H1 (cell line): ENCODE data around the gene WDR3. TPM values are rescaled to one million over a fixed set of nuclear protein-coding genes. Genes with fewer than 3 reads are reported as not detected.

ENCODE experiments used
- CTCF ChIA-PET: fragments of 300-600 bp; sonication (Branson Sonifier 250); formaldehyde crosslinking; loops from one replicate; lab custom pipeline; 2021; ENCODE audit not compliant: partially characterized antibody; lab: Charles Lee
- POLR2A ChIA-PET: fragments of 300-600 bp; sonication (Branson Sonifier 250); formaldehyde crosslinking; loops from one replicate; lab custom pipeline; 2021; ENCODE audit warnings: inconsistent platforms; ENCODE audit not compliant: partially characterized antibody; lab: Charles Lee
- DNase-seq, 2 experiments: peaks; one replicate each; pipeline versions ENCODE4 v3.0.0 to v3.0.0-alpha.2; 2010 to 2022; ENCODE audit warnings: low spot score in 2 of 2, low read depth in 1 of 2, mixed read lengths in 1 of 2
- FAIRE-seq: peaks from 2 replicates; lab custom pipeline; 2011; peaks lifted over from hg19 to GRCh38; lab: Jason Lieb, UNC
- H2AFZ ChIP-seq: 2 replicates; pipeline ENCODE4 v1.8.1; 2012; ENCODE audit warnings: low read length, inconsistent platforms
- H2AK5ac ChIP-seq: 2 replicates; pipeline ENCODE4 v1.6.1; 2013; ENCODE audit warnings: low read depth, low read length
- H2BK120ac ChIP-seq: replicated peaks from 2 replicates; pipeline ENCODE3; 2013; ENCODE audit warnings: low read depth, low read length, inconsistent platforms
- H2BK12ac ChIP-seq: 2 replicates; pipeline ENCODE4 v1.6.1; 2013; ENCODE audit warnings: low read depth, low read length
- H2BK15ac ChIP-seq: 2 replicates; pipeline ENCODE4 v1.6.1; 2013; ENCODE audit warnings: low read length
- H2BK20ac ChIP-seq: 2 replicates; pipeline ENCODE4 v1.6.1; 2013; ENCODE audit warnings: low read length
- H2BK5ac ChIP-seq: 2 replicates; pipeline ENCODE4 v1.6.1; 2013; ENCODE audit warnings: low read depth, low read length
- H3K14ac ChIP-seq: 2 replicates; pipeline ENCODE4 v1.6.1; 2013; ENCODE audit warnings: inconsistent platforms; ENCODE audit not compliant: insufficient read length
- H3K18ac ChIP-seq: 2 replicates; pipeline ENCODE4 v1.6.1; 2013; ENCODE audit warnings: low read length; ENCODE audit errors: extremely low read depth
- H3K23ac ChIP-seq: 2 replicates; pipeline ENCODE4 v1.6.1; 2013; ENCODE audit warnings: inconsistent platforms; ENCODE audit not compliant: insufficient read length
- H3K23me2 ChIP-seq: 2 replicates; pipeline ENCODE4 v1.6.1; 2013; ENCODE audit warnings: low read depth, low read length
- H3K27ac ChIP-seq: 2 replicates; pipeline ENCODE4 v1.6.1; 2011; ENCODE audit warnings: low read depth, low read length, inconsistent platforms
- H3K27me3 ChIP-seq, 4 experiments: replicated peaks in 1 of 4; 1 replicate in 1 of 4; 2 replicates in 3 of 4; pipeline versions ENCODE4 v1.6.1 to v1.8.1; 2011 to 2013; ENCODE audit warnings: low read length in 3 of 4, mild to moderate bottlenecking in 3 of 4, inconsistent platforms in 2 of 4, mixed read lengths in 2 of 4, moderate library complexity in 1 of 4; ENCODE audit not compliant: control insufficient read depth in 3 of 4, insufficient read depth in 3 of 4; ENCODE audit errors: extremely low read depth in 1 of 4
- H3K36me3 ChIP-seq, 4 experiments: 2 replicates each; pipeline versions ENCODE4 v1.6.1 to v1.8.1; 2011 to 2013; ENCODE audit warnings: mild to moderate bottlenecking in 4 of 4, low read length in 3 of 4, moderate library complexity in 2 of 4, control low read depth in 1 of 4, inconsistent platforms in 1 of 4; ENCODE audit not compliant: insufficient read depth in 4 of 4, control insufficient read depth in 2 of 4
- H3K4ac ChIP-seq: replicated peaks from 2 replicates; pipeline ENCODE3; 2013; ENCODE audit warnings: low read length, low read depth, mixed read lengths, inconsistent platforms; ENCODE audit not compliant: insufficient read length
- H3K4me1 ChIP-seq, 4 experiments: replicated peaks in 1 of 4; 1 replicate in 1 of 4; 2 replicates in 3 of 4; pipeline versions ENCODE4 v1.6.1 to v1.8.1; 2011 to 2013; ENCODE audit warnings: low read length in 3 of 4, inconsistent platforms in 2 of 4, mixed read lengths in 1 of 4; ENCODE audit not compliant: insufficient read depth in 4 of 4, control insufficient read depth in 3 of 4
- H3K4me2 ChIP-seq, 2 experiments: 2 replicates each; pipeline versions ENCODE4 v1.6.1 to v1.8.1; 2011 to 2013; ENCODE audit warnings: low read depth in 2 of 2, low read length in 2 of 2, control low read depth in 1 of 2, inconsistent platforms in 1 of 2, mild to moderate bottlenecking in 1 of 2; ENCODE audit not compliant: insufficient read depth in 1 of 2
- H3K4me3 ChIP-seq, 4 experiments: fragments of 200-600, 300-600 bp in 1 of 4; sonication (generic), shearing (Covaris generic), sonication (Bioruptor Twin) in 1 of 4; 2 replicates each; pipeline versions ENCODE4 v1.5.1 to v1.8.1; 2011 to 2016; ENCODE audit warnings: low read length in 4 of 4, low read depth in 3 of 4, control low read depth in 2 of 4, inconsistent platforms in 2 of 4, mild to moderate bottlenecking in 2 of 4, mixed read lengths in 1 of 4, moderate library complexity in 1 of 4; ENCODE audit not compliant: insufficient read depth in 2 of 4; ENCODE audit errors: extremely low read depth in 1 of 4
- H3K56ac ChIP-seq: replicated peaks from 2 replicates; pipeline ENCODE3; 2013; ENCODE audit warnings: low read depth, mild to moderate bottlenecking, mixed read lengths, low read length, inconsistent platforms; ENCODE audit not compliant: insufficient read length
- H3K79me1 ChIP-seq: 2 replicates; pipeline ENCODE4 v1.6.1; 2013; ENCODE audit warnings: low read depth, low read length, control low read depth
- H3K79me2 ChIP-seq, 2 experiments: 2 replicates each; pipeline versions ENCODE4 v1.6.1 to v1.8.1; 2012 to 2013; ENCODE audit warnings: low read length in 2 of 2, mild to moderate bottlenecking in 2 of 2, inconsistent platforms in 1 of 2; ENCODE audit not compliant: insufficient read depth in 2 of 2, control insufficient read depth in 1 of 2
- H3K9ac ChIP-seq, 4 experiments: replicated peaks in 1 of 4; 1 replicate in 1 of 4; 2 replicates in 3 of 4; pipeline versions ENCODE4 v1.6.1 to v1.8.1; 2011 to 2013; ENCODE audit warnings: low read depth in 3 of 4, low read length in 3 of 4, control low read depth in 2 of 4, mild to moderate bottlenecking in 2 of 4, moderate library complexity in 2 of 4, inconsistent platforms in 1 of 4; ENCODE audit errors: extremely low read depth in 1 of 4
- H3K9me3 ChIP-seq, 2 experiments: 2 replicates each; pipeline versions ENCODE4 v1.6.1 to v1.8.1; 2012 to 2013; ENCODE audit warnings: mild to moderate bottlenecking in 2 of 2, moderate library complexity in 2 of 2, control low read depth in 1 of 2, inconsistent platforms in 1 of 2, low read depth in 1 of 2, low read length in 1 of 2, mixed read lengths in 1 of 2; ENCODE audit not compliant: insufficient read depth in 2 of 2
- H4K20me1 ChIP-seq, 2 experiments: replicated peaks in 1 of 2; 2 replicates each; pipeline versions ENCODE3 to v1.8.1; 2011 to 2013; ENCODE audit warnings: inconsistent platforms in 2 of 2, low read length in 2 of 2, mild to moderate bottlenecking in 1 of 2; ENCODE audit not compliant: insufficient read depth in 2 of 2, control insufficient read depth in 1 of 2
- H4K5ac ChIP-seq: 2 replicates; pipeline ENCODE4 v1.6.1; 2013; ENCODE audit warnings: low read length, low read depth, mixed read lengths, inconsistent platforms; ENCODE audit not compliant: insufficient read length
- H4K8ac ChIP-seq: 2 replicates; pipeline ENCODE4 v1.8.0; 2013; ENCODE audit warnings: mild to moderate bottlenecking, moderate library complexity, low read length, inconsistent platforms; ENCODE audit not compliant: insufficient read depth; ENCODE audit errors: extremely low read depth
- H4K91ac ChIP-seq: replicated peaks from 2 replicates; pipeline ENCODE3; 2013; ENCODE audit warnings: low read length, mixed read lengths, inconsistent platforms; ENCODE audit not compliant: insufficient read length
- CREB1 ChIP-seq: IDR thresholded peaks from 2 replicates; pipeline ENCODE4 v1.6.1; 2012; ENCODE audit warnings: inconsistent platforms
- WGBS, 2 experiments: shearing (Covaris generic) in 1 of 2; methylation state at CpG; one replicate each; pipeline versions ENCODE4 v1.1.6 to v1.1.7; 2013 to 2015; ENCODE audit warnings: low lambda C conversion rate in 2 of 2, mixed read lengths in 2 of 2, inconsistent platforms in 1 of 2, low coverage in 1 of 2, missing lambda C conversion rate in 1 of 2; ENCODE audit not compliant: insufficient replicate concordance in 2 of 2, insufficient coverage in 1 of 2, insufficient read length in 1 of 2; ENCODE audit errors: extremely low coverage in 1 of 2, missing lambda C conversion rate in 1 of 2; 5-methylcytosine and 5-hydroxymethylcytosine counted together
- polyA plus RNA-seq, 7 experiments: library from polyadenylated mRNA; depleted of rRNA in 3 of 7; stranded (reverse) in 5 of 7; unstranded in 2 of 7; fragments of >200 nt in 5 of 7; fragments of 200-250 nt in 2 of 7; gene quantifications; 1 replicate in 5 of 7; 2 replicates in 1 of 7; 4 replicates in 1 of 7; pipeline versions ENCODE4 v1.2.1 to v1.2.3, GENCODE V29; 2011 to 2013; ENCODE audit warnings: missing spikeins in 2 of 7, mixed read lengths in 2 of 7
- total RNA-seq: library from RNA; stranded (reverse); fragmentation: NEBNext Ultra II Directional; extraction: Animal tissue kit (Norgen Biotek cat#: 25700); gene quantifications from 2 replicates; pipeline ENCODE4 v1.2.1, GENCODE V29; 2021

The WDR3 gene
- total and polyA plus RNA-seq, 2 of the 8 experiments (the other 6 are each of a cell fraction or from before 2014, with no cell fraction given): 18.2 to 67.9 TPM

GRCh38 chr1:117970252-117970651 is 40.7 kb downstream of the WDR3 start:
- Histone ChIP-seq H3K36me3 (no peaks in the 10 kb centered on the region), H4K5ac (no peak overlapping the region), H3K14ac (no peak overlapping the region), H4K91ac (no peak overlapping the region), H4K8ac (no peak overlapping the region), H3K27ac (no peak overlapping the region), H4K20me1 (no peaks in the 10 kb centered on the region), H2BK120ac (no peak overlapping the region), H2BK12ac (no peak overlapping the region), H3K9me3 (no peaks in the 10 kb centered on the region), H2BK20ac (no peak overlapping the region), H3K4me1 (peaks cover 0 to 5% (median 1%) of the 10 kb centered on the region in 4 experiments; a peak in 4 of 7 replicates), H3K23ac (no peak overlapping the region), H3K9ac (no peak overlapping the region), H3K79me1 (no peaks in the 10 kb centered on the region), H3K56ac (no peak overlapping the region), H3K4me3 (no peak overlapping the region), H2BK5ac (no peak overlapping the region), H2BK15ac (no peak overlapping the region), H3K4ac (no peak overlapping the region), H2AK5ac (no peak overlapping the region), H2AFZ (no peak overlapping the region), H3K18ac (no peak overlapping the region), H3K4me2 (no peak overlapping the region), H3K79me2 (no peaks in the 10 kb centered on the region), H3K23me2 (no peaks in the 10 kb centered on the region), H3K27me3 (no peaks in the 10 kb centered on the region)
- no peak for DNase-seq
- ChIA-PET CTCF (no interaction called here), POLR2A (no interaction called here)
- no peak for FAIRE-seq
- TF ChIP-seq CREB1: no peak
- WGBS, 2 experiments: 92% methylated on average over 9 of the region's 9 CpGs; no CpG with 5 or more reads in 1 of the 2 experiments
